NCI-H460 (cell line): ENCODE measurements around the gene CDK5RAP3. TPM values are rescaled to one million over a fixed set of nuclear protein-coding genes. Genes with fewer than 3 reads are reported as not detected.
A peak's percentile ranks its signal among the peaks of the same experiment; 100 is the strongest.
"Not testable (repeated sequence)": the region's sequence is repeated elsewhere in the genome, so short reads cannot be mapped to it uniquely, and the experiment has no call there.

Experiments
- DNase-seq: peaks from one replicate; pipeline ENCODE4 v3.0.0-alpha.2; 2016; ENCODE audit warnings: low read depth; ENCODE audit errors: extremely low read depth
- total RNA-seq: library from RNA; depleted of rRNA; stranded (reverse); fragments of >200 nt; shearing (Covaris generic); gene quantifications from 2 replicates; pipeline ENCODE4 v1.2.3, GENCODE V29; 2014

The CDK5RAP3 gene
- total RNA-seq, 1 experiment from 2014 or later: 75.2 TPM

DNA sequence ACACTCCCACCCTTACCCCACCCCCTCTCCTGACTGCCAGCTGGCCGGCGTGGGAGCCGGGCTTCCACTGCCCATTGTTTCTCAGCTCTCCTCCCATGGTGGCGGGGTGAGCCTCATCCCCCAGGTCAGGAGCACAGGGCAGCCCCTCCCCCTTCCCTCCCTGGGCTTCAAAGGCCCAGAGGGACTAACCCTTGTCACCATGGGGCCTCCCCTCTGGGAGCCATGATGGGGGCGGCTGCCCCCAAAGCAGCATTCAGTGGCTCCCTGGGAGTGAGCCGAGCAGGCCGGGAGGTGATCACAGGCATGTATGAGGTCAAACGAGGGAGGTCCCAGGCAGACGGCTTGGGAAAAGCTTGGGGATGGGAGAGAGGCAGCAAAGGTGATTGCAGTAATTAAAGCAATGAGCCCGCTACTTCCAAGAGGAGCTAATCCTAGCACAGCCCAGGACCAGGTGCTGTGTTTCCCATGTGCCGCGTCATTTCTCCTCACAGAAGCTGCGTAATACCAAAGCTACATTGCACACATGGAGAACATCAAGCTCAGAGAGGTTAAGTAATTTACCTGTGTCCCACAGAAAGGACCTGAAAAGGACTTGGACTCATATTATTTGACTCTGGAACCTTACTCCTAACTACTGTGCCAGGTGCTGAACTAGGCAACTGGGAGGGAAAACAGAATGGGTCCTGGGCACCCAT is 24.5 kb downstream of the CDK5RAP3 start:
- DNase-seq: no peak

- DNase-seq: no peak
These were observed 25.3 kb downstream of the CDK5RAP3 start for GRCh38 chr17:47996201-47996600.

- no peak for DNase-seq
These were observed 26.7 kb downstream of the CDK5RAP3 start for GRCh38 chr17:47997586-47997985.

GRCh38 chr17:47998044-47998443 is 27.1 kb downstream of the CDK5RAP3 start:
- no peak for DNase-seq

- DNase-seq: no peak
These were observed 28.7 kb downstream of the CDK5RAP3 start for GRCh38 chr17:47999582-47999981.

DNA sequence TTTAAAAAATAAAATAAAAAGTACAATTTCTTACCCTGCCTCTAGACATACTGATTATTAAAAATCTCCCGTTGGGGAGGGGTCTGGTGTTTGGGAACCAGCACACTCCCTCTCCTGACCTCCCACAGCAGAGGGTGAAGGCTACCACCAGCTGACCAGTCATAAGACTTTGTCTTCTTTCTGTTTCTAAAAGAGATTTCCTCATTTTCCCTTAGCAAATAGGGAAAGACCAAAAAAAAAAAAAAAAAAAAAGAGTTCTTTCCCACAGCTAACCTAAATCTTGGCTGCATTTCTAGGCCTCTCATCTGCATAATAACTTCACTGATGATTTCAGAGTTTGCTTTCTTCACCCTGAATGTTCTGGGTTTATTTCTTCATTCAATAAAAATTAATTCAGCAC is 30.3 kb downstream of the CDK5RAP3 start:
- no peak for DNase-seq

DNA sequence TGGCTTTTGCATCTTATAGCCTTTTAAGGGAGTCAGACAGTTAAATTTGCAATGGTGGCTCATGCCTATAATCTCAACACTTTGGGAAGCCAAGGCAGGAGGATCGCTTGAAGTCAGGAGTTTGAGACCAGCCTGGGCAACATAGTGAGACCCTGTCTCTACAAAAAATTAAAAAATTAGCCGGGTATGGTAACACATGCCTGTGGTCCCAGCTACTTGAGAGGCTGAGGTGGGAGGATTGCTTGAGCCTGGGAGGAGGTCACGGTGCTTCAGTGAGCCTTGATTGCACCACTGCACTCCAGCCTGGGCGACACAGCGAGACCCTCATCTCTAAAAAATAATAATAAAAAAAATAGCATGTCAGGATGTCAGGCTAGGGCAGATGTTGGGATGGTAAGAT is 30.7 kb downstream of the CDK5RAP3 start:
- not testable (repeated sequence) for DNase-seq

GRCh38 chr17:48002266-48002915 is 31.5 kb downstream of the CDK5RAP3 start:
- peak; percentile 59 for DNase-seq

DNA sequence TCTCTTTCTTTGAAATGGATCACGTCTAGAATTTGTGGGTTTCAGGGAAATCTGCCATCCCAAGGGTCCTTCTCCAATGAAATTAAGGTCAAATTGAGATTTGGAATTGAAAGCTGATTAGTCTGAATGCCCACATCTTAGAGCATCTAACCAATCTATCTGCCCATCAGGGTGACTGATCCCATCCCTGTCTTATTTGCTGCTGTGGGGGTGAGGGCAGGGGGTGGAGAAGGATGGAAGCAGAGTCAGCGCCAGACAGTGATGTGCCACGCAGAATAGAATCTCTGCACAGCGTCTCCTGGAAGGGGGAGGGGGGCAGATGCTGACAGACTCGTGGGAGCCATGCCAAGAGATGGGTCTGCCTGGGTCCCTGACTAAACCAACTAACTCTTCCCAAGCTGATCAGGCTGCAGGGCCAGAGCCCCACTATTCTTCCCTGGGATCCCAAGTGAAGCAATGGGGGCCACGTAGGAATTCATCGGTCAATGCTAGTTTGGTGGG is 32.1 kb downstream of the CDK5RAP3 start:
- no peak for DNase-seq

- no peak for DNase-seq
These were observed 32.7 kb downstream of the CDK5RAP3 start for GRCh38 chr17:48003417-48004151.

DNA sequence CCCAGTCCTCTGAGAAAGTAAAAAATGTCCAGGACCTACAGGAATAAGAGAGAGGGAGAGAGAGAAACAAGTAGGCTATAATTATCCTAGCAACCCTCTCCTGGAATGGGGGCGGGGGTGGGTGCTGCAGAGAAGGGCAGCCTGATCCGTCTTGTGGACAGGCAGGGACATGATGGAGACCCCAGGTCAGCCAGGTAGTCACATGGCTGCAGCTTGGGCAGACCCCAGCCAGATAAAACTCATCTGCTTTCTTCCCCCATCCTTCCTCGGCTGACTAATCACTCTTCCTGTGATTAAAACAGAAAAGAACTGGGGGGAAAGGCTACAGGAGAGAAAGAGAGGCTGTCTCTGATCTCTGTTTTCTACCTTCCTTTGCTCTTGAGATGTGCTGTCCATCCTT is 34.1 kb downstream of the CDK5RAP3 start:
- DNase-seq: no peak

DNA sequence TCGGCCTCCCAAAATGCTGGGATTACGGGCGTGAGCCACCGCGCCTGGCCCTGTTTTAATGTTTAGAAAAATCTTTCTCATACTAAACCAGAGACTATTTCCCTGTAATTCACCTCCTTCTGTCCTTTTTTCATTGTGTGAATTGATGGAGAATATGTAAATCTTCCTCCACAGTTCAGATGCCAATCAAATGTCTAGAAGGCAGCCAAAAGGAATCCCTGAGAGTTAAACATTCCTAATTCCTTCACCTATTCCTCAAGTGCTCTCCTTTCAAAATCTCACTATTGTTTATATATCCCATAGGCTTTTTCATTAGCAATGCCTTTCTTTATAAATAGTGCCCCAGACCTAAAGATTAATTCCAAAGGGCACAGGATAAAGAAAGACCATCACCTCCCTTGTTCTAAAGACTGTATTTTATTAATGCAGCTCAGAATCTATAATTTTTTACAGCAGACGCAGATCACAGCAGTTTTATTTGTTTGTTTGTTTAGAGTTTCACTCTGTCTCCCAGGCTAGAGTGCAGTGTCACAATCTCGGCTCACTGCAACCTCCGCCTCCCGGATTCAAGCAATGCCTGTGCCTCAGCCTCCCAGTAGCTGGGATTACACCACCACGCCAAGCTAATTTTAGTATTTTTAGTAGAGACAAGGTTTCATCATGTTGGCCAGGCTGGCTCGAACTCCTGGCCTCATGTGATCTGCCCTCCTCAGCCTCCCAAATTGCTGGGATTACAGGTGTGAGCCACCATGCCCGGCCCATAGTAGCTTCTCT is 36.2 kb downstream of the CDK5RAP3 start:
- no peak for DNase-seq

GRCh38 chr17:48010193-48010592 is 39.3 kb downstream of the CDK5RAP3 start:
- no peak for DNase-seq

DNA sequence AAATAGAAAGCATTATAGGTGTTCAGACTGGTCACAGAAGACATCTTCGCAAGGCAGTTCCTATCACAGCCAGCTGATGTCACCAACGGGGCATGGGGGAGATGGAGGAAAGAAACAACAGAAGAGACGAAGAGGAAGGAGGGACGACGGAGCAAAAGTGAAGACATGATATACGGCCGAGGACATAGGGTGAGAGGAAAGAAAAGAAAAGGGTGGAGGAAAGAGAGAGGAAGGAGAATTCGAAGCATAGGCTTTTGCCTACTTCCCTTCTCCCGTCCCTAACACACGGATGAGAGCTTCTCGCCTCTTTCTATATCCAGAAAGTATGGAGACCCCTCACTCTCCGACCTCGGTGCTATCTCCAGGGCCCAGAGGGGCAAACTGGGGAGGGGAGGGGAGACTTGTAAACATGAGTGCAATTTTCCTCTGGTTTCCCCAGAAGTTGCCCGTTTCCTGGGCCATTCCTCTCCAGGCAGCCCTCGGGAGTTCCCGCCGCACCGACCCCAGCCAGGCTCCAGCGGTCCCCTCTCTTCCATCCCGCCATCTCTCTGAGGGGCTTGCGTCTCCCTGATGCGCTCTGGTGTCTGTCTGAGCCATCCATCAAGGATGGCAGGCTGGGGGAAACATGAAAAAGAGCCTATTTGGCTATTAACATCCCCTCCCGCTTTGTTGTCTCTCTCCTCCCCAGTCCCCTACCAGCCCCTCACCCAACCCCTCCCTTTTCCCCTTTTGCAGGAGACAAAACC is 40.7 kb downstream of the CDK5RAP3 start:
- DNase-seq: peak; percentile 44

DNA sequence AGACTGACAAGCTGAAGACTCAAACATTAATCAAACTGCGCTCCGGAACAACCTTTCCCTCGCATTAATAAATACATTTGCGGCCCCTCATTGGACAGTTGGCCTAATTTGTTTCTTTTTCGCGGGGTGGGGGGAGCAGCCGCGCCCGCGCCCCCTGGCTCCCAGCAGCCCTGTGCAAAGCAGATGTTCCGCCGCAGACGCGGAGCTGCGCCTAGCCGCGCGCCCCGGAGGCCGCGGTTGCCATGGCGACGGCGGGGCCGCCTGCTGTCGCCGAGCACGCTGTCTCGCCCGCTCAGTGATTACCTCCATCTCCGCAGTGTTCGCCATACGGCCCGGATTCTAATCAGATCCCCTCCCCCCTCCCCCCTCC is 41.2 kb downstream of the CDK5RAP3 start:
- DNase-seq: no peak

- DNase-seq: no peak
These were observed 41.7 kb downstream of the CDK5RAP3 start for GRCh38 chr17:48012654-48013053.

GRCh38 chr17:48013876-48014594 is 43.1 kb downstream of the CDK5RAP3 start:
- no peak for DNase-seq

DNA sequence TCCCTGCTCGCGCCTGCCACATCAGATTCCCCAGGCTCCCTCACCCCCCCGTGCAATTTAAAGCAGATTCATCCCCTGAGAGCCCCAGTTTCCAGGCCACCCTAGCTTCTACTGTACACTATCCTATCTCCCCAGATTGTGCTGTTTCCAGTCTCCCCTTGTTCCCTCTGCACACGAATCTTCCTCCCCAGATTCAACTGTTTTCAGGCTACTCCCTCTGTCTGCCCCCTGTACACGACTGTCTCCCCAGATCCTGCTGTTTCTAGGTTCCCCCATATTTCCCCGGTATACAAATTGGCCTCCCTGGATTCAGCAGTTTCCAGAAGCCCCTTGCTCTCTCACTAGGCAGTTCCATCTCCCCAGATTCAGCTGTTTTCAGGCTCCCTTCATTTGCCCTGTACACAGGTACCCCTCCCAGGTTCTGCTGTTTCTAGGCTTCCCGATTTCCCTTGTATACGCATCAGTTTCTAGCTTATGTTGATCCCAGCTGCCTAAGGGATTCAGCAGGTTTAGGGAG is 43.7 kb downstream of the CDK5RAP3 start:
- no peak for DNase-seq

GRCh38 chr17:48016112-48016511 is 45.2 kb downstream of the CDK5RAP3 start:
- DNase-seq: no peak
